ENCODE results near the gene MALAT1. TPM values are rescaled to one million over a fixed set of nuclear protein-coding genes. Genes with fewer than 3 reads are reported as not detected.

MALAT1 gene
- total RNA-seq, 4 donors from 2014 or later: 1,739 to 13,677 (median 9,435) TPM

DNA sequence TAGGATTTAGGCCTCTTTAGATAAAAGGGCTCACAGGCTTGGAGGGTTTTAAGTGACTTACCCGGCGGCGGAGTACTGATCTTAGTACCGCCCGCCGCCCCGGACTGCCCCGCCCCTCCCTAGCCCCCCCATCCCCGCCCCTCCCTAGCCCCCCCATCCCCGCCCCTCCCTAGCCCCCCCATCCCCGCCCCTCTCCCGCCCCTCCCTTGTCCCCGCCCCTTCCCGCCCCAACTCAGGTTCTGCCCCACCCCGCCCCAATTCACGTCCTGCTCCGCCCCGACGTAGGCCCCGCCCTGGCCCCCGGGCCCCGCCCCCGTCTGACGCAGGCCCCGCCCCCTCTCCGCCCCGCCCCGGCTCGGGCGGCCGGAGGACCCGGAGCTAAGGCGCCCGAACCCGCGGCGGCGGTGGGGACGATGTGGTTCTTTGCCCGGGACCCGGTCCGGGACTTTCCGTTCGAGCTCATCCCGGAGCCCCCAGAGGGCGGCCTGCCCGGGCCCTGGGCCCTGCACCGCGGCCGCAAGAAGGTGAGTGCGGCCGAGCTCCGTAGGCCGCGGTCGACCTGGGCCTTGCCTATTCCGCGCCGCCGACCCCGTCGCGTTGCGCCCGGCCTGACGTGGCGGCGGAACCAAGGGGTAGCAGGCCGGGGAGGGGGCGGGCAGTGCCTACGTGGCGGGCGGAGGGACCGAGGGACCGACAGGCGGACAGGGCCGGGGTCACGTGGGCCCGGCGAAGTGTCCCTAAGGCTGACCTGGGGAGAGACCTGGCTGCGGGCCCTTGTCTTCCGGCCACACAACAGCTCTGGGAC is 26.1 kb downstream of the MALAT1 start, which contains the start of gene SCYL1:
TSS of gene SCYL1 (plus strand) at position 343 of the 805 bp plus-strand sequence. CDS start at position 414, 71 bp downstream.
- intact Hi-C loops (cut with DNase I): no loop called here

DNA sequence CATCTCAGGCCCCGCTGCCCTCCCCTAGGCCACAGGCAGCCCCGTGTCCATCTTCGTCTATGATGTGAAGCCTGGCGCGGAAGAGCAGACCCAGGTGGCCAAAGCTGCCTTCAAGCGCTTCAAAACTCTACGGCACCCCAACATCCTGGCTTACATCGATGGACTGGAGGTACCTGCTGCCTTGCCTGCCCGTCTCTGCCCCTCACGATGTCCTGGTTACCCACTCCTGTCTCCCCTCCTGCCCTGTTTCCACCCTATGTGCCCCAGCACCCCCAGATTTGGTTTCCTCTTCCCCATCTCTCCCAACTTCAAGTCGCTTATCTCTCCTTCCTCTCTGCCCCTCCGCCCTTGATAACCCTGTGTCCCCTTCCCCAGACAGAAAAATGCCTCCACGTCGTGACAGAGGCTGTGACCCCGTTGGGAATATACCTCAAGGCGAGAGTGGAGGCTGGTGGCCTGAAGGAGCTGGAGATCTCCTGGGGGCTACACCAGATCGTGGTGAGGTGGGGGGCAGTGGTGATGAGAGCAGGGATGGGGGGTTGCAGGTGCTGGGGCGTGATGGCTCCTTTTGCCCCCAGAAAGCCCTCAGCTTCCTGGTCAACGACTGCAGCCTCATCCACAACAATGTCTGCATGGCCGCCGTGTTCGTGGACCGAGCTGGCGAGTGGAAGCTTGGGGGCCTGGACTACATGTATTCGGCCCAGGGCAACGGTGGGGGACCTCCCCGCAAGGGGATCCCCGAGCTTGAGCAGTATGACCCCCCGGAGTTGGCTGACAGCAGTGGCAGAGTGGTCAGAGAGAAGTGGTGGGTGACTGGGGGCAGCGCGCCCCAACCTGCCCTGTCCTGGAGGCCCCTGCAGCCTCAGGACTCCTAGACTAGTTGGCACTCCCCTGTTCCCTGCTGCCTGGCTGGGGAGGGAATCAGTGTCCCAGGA is 27.0 kb downstream of the MALAT1 start:
- intact Hi-C loops (cut with DNase I): no loop called here
- 27 to 44% methylated on average over 14 to 16 of the region's 31 CpGs for WGBS, 2 donors
- no peak for TF ChIP-seq POLR2A (IDR thresholded peaks at IDR 0.05)
- TF ChIP-seq, protein P1, sequence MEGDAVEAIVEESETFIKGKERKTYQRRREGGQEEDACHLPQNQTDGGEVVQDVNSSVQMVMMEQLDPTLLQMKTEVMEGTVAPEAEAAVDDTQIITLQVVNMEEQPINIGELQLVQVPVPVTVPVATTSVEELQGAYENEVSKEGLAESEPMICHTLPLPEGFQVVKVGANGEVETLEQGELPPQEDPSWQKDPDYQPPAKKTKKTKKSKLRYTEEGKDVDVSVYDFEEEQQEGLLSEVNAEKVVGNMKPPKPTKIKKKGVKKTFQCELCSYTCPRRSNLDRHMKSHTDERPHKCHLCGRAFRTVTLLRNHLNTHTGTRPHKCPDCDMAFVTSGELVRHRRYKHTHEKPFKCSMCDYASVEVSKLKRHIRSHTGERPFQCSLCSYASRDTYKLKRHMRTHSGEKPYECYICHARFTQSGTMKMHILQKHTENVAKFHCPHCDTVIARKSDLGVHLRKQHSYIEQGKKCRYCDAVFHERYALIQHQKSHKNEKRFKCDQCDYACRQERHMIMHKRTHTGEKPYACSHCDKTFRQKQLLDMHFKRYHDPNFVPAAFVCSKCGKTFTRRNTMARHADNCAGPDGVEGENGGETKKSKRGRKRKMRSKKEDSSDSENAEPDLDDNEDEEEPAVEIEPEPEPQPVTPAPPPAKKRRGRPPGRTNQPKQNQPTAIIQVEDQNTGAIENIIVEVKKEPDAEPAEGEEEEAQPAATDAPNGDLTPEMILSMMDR (IDR thresholded peaks at IDR 0.05): no peak
- H3K27ac ChIP-seq: peak overlapping the region; percentile 83 to 96 (median 90)
- DNase-seq: no peak
- peaks cover 2 to 48% (median 5%) of the 10 kb centered on the region in 3 donors for H3K36me3 ChIP-seq
- H3K4me1 ChIP-seq: peaks cover 20 to 43% (median 22%) of the 10 kb centered on the region in 3 donors
- H3K27me3 ChIP-seq: no peaks in the 10 kb centered on the region
- H3K4me3 ChIP-seq: peak overlapping the region; percentile 66 to 99 (median 85)
- H3K9me3 ChIP-seq: no peaks in the 10 kb centered on the region

More for the DNA sequence above, 26.1 kb downstream of the MALAT1 start, which contains the start of gene SCYL1:
- Histone ChIP-seq H3K27me3 (no peaks in the 10 kb centered on the region), H3K4me1 (peaks cover 20 to 43% (median 22%) of the 10 kb centered on the region in 3 donors), H3K4me3 (peak within 1 kb of the TSS; percentile 66 to 99 (median 85)), H3K9me3 (no peaks in the 10 kb centered on the region), H3K27ac (peak within 1 kb of the TSS; percentile 83 to 96 (median 90)), H3K36me3 (peaks cover 0 to 39% (median 0%) of the 10 kb centered on the region in 3 donors)
- peak in 2 of 4 donors; percentile 49 to 72 for TF ChIP-seq POLR2A (IDR thresholded peaks at IDR 0.05)
- TF ChIP-seq, protein P1 (IDR thresholded peaks at IDR 0.05): peak in 1 of 6 experiments; percentile 4
- DNase-seq: peak; percentile 46
- 2 to 6% methylated on average over 5 to 12 of the region's 82 CpGs for WGBS, 2 donors

DNA sequence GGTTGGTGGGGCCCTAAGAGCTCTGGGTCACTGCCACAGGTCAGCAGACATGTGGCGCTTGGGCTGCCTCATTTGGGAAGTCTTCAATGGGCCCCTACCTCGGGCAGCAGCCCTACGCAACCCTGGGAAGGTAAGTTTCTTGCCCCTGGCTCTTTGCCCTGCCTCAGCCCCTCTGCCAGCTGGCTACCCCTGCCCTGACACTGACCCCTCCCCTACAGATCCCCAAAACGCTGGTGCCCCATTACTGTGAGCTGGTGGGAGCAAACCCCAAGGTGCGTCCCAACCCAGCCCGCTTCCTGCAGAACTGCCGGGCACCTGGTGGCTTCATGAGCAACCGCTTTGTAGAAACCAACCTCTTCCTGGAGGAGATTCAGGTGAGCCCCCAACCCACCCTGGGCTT is 27.9 kb downstream of the MALAT1 start:
- peaks cover 11 to 57% (median 14%) of the 10 kb centered on the region in 3 donors for H3K36me3 ChIP-seq
- WGBS, 2 donors: 82 to 100% methylated on average over 2 to 4 of the region's 8 CpGs
- no peak for DNase-seq
- H3K9me3 ChIP-seq: no peaks in the 10 kb centered on the region
- H3K27ac ChIP-seq: no peak overlapping the region
- intact Hi-C loops (cut with DNase I): no loop called here
- H3K27me3 ChIP-seq: no peaks in the 10 kb centered on the region
- H3K4me3 ChIP-seq: no peak overlapping the region
- H3K4me1 ChIP-seq: peaks cover 20 to 43% (median 22%) of the 10 kb centered on the region in 3 donors
- TF ChIP-seq, protein P1 (IDR thresholded peaks at IDR 0.05): no peak
- TF ChIP-seq POLR2A (IDR thresholded peaks at IDR 0.05): no peak

DNA sequence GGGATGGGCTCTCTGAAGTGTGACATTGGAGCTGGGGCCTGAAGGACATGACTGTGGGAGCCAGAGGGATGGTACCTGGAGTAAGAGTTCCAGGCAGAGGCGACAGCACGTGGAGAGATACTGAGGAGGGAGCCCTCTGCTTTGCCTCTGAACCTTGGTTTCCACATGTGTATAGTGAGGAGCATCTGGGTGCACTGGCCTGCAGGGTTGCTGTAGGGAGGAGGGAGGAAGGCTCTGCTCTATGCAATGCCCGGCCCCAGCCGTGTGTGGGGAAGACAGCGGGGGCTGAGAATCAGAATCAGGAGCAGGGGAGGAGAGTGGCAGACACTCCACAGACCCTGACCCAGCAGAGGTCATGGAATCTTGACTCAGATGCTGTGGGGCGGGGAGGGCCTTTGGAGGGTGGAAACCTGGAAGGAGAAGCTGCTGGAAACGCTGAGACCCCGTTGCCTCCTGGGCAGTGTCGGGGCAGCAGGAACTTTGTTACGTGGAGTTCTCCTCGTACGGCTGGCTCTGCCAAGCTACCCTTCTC is 30.0 kb downstream of the MALAT1 start:
- Histone ChIP-seq H3K4me1 (peaks cover 17 to 32% (median 22%) of the 10 kb centered on the region in 3 donors), H3K36me3 (peaks cover 17 to 79% (median 27%) of the 10 kb centered on the region in 3 donors), H3K9me3 (no peaks in the 10 kb centered on the region), H3K27ac (no peak overlapping the region), H3K4me3 (no peak overlapping the region), H3K27me3 (no peaks in the 10 kb centered on the region)
- no peak for TF ChIP-seq POLR2A (IDR thresholded peaks at IDR 0.05)
- TF ChIP-seq, protein P1 (IDR thresholded peaks at IDR 0.05): no peak
- intact Hi-C loops (cut with DNase I): no loop called here
- DNase-seq: no peak
- 90 to 92% methylated on average over 8 to 11 of the region's 12 CpGs for WGBS, 2 donors

All from esophagus squamous epithelium (tissue), 5 donors.